Hematopoietic multipotent progenitor cell treated with erythropoietin and hydrocortisone succinate and interleukin-3 and kit ligand, for 17 days (in vitro differentiated cells): ENCODE measurements around the gene MAP3K4.

Experiments used
- DNase-seq: peaks from one replicate; pipeline ENCODE4 v3.0.0-alpha.2; 2015; ENCODE audit warnings: low spot score

MAP3K4 gene

DNA sequence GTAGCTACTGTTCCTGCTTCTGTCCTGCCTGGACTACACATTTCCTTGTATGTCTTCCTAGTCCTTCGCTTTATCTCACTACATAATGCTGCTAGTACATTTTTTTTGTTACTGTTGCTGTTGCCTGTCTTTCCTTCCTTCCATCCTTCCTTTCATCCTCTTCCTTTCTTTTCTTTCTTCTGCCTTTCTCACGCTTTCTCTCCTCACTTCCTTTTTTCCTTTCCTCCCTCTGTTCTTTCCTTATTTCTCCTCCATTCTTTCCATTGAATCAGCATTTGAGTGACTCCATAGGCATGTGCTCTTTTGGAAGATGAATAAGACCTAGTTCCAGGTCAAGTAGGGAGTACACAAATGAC is 46.3 kb downstream of the MAP3K4 start:
- no peak for DNase-seq

DNA sequence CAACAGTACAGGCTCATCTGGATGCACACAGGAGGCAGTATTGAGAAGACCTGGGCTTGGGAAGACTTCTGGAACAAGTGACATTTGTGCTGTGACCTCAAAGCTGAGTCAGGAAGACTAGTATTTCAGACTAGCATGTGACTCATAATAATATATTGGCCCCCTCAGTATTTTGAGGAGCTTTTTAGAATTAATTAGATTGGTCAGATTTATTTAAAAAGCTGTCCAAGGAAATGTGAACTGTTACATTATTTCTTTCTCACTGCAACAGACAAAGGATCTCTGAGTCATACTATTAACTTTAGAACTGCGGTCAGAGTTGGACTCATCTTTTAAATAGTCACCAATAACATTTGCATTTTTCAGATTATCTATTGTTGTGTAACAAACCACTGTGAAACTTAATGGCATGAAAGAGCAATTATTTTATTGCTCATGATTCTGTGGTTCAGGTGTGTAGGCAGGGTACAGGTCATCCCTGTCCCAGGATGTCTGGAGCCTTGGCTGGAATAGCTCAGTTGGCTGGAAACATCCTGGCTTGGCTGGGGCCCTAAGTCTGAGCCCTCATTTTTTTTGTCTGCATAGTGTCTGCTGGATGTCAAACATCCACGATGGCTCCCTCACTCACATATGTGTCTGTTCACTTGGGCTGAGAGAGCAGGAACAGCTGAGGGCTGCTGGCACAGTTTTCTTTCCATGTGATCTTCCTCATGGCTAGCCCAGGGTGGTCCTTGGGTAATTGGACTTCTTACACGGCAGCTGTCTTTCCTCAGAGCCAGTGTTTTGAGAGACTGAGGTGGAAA is 46.9 kb downstream of the MAP3K4 start:
- DNase-seq, result no peak

DNA sequence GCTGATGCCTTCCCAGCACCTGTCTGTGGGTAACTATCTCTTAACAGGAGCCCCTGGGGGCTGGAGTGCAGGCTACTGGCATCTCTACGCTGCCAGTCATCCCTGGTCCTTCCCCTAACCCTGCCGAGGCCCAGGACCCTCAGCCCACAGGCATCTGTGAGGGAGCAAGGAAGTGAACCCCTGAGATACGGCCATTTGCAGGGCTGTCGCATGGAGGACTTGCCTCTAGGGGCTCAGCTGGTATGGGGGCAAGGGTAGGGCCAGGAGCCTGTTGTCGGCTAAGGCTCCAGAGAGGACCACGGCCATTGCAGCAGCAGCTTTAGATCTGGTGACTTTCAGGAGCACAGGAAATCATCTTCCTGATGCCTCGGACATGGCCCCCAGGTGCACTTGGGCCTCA is 49.7 kb downstream of the MAP3K4 start:
- DNase-seq, result no peak

DNA sequence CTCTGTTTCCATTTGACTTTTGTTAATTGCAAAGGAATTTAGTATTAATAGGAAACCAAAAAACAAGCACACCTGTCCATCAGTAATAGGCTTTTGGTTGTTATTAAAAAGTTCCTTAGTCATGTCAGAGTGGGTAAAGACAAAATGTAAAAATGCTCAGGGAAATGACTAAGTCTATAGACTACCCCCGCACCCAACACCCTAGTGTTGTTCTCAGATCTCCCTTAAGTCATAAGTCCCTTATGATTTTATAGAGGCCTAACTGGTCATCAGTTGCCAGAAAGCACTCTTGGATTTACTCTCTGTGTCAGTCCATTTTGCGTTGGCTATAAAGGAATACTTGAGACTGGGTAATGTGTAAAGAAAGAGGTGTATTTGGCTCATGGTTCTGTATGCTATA is 52.8 kb downstream of the MAP3K4 start:
- DNase-seq, result no peak

DNA sequence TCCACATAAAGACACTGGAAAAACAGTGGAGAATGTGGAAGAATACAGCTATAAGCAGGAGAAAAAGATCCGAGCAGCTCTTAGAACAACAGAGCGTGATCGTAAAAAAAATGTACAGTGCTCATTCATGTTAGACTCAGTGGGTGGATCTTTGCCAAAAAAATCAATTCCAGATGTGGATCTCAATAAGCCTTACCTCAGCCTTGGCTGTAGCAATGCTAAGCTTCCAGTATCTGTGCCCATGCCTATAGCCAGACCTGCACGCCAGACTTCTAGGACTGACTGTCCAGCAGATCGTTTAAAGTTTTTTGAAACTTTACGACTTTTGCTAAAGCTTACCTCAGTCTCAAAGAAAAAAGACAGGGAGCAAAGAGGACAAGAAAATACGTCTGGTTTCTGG is 57.1 kb downstream of the MAP3K4 start:
- DNase-seq, result no peak

DNA sequence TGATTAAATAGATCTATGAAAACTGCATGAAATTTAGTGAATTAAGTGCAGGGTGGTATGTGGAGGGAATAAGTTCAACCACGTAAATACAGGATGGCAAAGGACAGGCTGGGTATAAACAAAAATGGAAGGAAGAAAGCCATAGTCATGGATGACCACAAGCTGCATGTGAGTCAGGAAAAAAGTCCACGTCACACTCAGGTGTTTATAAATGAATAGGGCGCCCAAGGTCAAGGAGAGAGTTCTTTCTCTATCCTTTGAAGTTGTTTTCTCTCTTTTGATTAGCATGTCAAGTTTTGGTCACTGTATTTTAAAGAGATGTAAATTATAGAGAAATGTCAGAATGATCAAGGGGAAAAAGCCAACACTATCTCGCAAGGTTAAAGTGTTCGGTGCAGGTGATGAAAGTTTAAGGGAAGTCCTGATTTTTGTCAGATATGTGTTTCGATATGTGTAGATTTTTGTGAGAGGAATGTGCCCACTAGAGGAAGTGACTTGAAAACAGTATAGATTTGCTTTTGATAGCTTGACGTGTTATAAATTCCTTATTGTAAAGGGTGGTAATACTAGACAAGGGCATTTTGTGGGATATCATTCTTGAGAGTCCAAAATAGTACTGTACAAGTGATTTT is 58.7 kb downstream of the MAP3K4 start:
- DNase-seq, result no peak

DNA sequence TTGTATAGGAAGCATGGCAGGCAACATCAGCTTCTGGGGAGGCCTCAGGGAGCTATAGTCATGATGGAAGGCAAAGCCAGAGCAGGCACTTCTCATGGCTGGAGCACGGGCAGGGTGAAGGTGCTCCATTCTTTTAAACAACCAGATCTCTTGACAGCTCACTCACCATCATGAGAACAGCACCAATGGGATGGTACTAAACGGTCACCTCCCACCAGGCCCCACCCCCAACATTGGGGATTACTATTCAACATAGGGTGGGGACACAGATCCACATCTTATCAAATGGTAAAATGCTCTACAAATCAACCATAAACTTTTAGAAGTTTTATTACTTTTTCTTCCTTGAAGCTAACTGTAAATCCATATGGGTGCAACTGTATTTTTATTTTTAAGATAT is 61.5 kb downstream of the MAP3K4 start:
- no peak for DNase-seq

DNA sequence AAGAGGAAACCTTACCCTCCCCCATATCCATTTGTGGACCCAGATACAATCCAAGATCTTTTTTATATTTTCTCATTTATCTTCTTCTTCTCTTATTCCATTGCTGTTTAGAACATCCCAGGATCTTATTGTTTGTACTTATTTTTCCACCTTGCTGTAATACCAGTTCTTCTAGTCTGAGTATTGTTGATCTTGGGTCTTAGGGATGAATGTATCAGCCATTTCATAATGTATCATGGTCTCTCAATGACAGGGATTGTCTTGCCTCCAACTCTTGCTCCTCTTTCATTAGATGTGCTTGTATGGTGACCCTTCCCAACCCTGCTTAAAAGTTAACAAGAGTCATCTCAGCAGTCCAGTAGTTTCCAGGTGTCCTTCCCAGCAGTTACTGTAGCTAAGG is 63.3 kb downstream of the MAP3K4 start:
- no peak for DNase-seq

DNA sequence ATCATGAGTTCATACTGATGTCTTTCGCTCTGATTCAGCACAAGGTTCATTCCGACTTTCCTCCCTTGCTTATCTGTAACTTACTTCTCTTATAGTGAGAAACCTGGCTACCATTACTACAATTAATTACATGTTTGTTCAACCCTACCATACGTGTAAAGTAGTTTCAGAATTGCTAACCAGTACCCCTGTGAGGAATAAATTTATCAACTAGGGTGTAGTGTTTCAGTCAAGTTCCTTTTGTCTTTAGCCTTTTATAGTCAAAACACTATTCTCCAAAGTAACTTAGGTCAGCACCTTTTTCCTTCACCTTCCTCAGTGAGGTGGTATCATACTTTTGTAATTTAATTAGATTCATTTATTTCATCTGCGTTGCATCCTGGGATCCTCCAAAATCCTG is 64.9 kb downstream of the MAP3K4 start:
- no peak for DNase-seq

DNA sequence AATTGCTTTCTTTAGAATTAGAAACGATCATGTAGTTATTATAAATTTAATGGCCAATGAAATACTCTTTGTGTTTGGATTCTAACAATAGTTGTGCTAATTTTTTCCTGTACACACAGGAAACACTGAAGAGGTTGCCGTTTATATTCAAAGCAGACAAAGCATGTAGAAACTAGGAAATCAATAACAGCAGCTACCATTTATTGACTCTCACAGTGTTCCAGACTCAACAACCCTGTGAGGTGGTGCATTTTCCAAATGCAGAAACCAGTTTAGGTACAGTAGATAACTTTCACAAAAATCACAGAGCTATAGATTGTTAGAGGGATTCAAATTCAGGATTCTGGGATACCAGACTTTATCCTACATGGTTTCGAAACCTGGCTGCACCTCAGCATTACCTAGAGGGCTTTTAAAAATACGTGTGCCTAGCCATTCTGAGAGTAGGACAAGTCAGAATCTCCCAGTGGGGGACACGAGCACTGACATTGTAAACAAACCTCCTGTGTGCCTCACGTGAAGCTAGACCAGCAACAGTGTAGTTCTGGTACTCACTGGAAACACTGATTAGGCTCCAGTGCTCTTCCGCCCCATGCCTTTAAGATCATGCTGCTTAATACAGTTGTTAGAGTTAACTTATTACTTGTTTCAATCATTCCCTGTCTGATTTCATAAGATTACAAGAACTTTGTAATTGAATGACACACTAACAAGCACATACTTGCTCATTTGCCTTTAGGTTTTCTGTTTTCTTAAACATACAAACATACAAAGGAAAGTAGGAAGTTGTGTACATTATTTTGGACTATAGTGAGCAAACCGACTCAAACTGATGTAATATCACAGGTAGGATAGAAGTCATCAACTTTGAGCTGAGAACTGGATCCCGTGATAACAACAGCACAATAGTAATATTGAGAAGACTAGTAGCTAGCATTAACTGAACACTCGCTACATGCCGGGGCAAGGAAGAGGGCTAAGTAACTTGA is 65.8 kb downstream of the MAP3K4 start:
- DNase-seq, result no peak

DNA sequence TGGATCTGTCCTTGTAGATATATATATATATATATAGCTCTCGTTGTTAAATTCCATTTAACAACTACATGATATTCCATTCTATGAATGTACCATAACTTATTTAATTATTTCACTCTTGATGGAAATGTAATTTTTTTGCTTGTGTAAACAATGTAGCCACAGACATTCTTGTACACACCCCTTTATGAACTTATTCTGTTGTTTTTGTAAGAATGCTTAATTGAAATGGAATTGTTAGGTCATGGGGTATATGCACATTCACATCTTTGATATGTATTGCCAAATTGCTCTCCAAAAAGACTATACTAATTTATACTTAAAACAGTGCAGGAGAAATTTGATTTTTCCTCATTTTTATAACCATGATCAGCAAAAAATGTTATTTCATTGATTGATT is 67.2 kb downstream of the MAP3K4 start:
- no peak for DNase-seq

DNA sequence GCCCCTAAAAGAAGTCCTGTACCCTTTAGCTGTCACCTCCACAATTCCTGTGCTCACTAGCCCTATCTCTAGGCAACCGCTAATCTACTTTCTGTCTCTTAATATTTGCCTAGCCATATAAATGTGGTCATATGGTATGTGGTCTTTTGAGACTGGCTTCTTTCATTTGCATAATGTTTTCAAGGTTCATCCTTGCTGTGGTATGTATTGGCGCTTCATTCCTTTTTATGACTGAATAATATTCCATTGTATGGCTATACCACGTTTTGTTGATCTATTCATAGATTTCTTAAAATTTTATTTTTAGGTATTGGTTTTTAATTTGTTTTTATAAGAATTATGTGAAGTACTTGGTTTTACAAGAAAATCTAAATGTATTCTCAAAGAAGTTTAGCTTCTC is 70.0 kb downstream of the MAP3K4 start:
- no peak for DNase-seq

DNA sequence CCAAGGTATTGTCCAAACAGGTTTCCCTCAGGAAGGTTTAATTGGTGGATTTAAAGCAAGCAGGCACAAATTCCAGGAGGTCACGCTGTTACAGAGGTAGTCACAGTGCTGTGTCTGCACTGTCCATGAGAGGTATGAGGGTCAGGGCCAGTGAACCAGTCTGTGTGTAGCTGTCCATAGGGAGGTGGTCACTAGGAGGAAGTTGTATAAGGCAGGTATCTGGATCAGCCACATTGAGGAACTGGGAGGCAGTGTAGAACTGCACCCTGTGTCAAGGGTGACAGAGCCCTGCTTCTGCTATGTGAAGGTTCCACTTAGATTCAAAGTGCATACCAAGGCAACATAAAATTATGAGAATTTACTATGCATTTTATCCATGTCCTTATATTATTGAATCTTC is 73.3 kb downstream of the MAP3K4 start:
- no peak for DNase-seq

DNA sequence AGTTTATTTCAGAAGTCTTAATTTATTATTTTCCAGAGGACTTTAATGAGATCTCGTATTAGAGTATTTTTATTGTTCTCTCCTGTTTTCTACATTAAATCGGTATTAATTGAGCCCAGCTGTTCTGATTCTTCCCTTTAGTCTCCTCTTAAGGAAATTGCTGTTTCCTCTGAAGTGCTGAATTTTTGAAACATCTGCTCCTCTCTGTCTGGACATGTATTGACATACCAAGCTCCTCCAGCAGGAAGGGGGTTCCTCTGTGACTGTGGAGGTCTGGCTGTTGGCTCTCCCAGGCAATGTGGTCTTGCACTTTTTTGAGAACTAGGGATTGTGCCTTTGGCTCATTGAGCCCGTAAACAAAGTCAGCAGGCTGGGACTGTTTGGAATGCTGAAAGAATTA is 74.9 kb downstream of the MAP3K4 start:
- no peak for DNase-seq

DNA sequence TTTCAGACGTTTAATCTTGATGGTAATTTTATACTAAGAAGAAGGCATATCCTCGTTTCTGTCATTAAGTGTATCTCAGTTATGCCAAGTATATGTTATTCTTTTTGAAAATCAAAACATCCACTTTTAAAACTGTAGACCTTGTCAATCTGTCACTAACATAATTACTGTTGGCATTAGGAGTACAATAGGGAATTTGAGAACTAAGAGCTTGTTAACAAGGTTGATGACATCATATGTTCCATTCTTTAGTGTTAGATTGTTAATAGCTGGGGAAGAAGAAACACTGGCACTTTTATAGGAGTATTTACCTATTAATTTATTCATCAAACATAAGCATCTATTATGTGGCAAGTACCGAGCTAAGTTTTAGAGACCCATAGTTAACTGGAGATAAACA is 76.2 kb downstream of the MAP3K4 start:
- no peak for DNase-seq

DNA sequence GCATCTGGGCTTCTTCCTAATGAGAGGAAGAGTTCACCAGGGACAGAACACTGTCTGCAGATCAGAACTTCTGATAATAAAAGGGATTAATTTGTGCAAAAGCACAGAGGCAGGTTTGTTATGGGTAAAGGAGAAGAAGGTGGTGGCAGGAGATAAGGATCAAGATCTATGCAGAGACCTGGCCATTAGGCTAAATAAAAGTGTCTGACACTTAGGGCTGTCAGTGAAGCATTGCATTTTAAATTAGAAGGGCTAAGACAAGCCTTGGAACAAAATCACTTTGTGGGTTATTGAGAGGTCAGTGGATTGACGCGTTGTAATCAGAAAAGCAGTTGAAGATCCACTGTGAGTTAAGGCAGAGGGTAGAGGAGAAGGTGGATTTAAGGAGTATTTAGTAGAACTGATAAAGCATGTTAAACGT is 76.8 kb downstream of the MAP3K4 start:
- no peak for DNase-seq

DNA sequence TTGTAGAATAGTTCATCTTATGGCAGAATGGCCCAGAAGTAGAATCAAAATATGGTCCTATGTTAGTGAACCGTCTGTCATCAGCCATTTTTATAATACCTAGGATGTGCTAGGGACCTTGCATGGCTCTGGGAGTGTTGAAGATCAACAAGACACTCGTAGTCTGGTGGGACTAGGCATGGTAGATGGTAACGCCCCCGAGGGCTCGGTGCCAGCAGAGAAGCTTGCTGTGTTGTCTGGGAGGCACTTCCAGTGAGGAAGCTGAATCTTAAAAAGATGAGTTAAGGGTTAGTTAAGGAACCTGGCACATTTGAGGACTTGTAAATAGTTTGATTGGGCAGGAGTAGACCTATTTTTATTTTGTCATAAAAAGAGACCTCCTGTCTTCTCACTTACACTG is 82.4 kb downstream of the MAP3K4 start:
- DNase-seq, result no peak

DNA sequence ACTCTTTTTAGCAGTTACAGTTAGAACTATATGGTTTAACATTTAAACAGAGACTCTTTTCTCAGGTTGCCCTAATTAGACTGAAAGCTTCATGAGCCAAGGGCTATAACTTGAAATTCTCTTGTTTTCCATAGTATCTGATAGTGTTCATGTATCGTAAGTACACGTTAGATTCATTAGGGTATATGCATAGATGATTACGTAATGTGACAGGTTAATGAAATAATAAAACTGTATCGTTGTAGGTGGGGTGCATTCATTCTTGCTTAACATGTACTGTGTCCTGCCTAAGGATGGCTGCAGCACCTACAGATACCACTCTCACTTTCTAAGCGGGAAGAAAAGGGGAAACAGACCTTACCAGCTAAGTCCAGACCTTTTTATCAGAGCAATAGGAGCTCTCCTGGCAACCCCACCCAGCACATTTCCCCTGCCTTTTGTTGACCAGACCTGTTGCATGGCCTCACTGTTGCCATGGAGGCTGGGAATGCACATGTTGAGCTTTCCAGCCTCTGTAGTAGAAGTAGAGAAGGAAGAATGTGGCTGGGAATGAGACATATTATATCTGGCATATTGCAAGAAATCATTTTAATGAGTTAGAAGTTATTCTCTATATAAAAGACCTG is 83.0 kb downstream of the MAP3K4 start:
- no peak for DNase-seq

DNA sequence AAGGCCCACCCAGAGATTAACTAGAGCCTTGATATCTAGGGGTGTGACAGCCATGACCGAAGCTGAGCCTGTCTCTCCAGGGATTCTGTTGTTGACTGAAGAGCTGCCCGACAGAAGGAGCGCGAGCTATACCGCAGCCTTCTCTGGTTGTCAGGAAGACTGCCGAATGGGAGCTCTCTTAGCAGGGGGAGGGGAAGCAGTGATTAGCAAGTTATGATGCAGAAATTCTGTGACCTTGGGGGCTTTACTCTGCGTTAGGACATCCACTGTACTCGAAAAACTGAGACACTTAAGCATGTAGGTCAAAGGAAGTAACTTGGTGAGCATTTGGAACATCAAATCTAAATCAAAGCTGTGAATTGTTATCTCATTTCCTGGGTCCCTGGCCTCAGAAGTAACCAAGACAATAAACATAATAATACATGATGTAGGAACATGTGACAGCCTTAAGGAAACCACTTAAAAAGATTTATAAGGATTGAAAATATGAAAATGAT is 84.7 kb downstream of the MAP3K4 start:
- DNase-seq, result no peak

DNA sequence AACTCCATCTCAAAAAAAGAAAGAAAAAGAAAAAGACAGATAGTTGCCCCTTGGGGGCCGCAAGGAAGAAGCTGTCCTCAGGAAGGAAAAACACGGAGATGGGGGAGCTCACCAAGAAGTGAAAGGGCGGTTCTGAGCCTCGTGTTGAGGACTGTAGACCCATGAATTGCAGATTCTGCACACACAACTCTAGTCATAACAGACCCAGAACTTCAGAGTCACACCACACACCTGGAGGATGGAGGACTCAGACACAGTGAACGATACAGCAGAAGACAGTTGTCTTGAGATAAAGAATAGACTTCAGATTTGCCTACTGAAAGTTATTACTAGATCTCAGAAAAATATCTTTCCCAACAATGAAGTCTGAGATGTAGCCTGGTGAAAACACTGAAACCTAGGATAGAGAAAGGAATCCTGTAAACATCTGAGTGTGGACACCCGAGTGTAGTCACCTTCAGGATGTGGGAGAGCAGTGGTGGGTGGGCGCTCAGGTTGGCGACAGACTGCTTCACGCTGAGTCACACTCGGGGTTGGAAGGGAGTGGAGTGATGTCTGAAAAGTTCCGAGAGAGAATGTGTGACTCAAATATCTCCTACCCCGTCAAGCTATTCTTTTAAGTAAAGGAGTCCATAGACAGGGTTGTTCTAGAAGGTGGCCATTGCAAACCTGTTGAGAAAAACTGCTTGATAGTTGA is 88.1 kb downstream of the MAP3K4 start:
- no peak for DNase-seq

DNA sequence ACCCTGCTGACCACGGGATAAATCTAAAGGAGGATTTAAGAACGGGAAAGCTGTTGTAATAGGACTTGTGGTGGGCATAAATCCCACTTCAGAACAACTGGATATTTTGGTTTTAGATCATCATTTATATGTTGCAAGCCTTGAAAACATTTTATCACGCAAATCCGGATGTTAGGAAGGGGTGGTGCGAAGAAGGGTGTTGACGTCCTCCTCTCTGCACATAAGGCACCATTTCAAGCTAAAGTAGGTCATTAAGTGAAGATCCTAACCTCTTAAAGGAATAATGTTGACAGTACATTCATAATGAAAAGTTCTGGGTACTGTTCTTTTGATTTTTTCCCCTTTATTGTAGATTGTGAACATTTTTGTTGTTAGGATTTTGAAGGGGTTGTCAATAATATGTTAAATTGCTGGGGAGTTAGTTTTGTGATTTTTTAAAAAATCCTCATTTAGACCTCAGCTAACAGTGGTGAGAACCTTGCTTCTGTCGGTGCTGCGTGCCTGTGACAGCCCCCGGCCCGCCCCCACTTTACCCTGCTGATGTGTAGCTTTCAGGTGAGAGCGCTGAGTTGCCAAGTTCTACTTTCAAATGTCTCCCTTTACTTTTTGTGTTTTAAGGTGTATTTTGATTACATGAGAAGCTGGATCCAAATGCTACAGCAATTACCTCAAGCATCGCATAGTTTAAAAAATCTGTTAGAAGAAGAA is 88.8 kb downstream of the MAP3K4 start:
- DNase-seq, result no peak
